HEK293 (cell line): Measurements from ENCODE around the gene CTDSP1.
A peak's percentile ranks its signal among the peaks of the same experiment; 100 is the strongest.

Experiments
- CTCF ChIA-PET: fragments of 350-600 bp; formaldehyde crosslinking; extraction: SDS; loops from one replicate; lab custom pipeline; 2021; ENCODE audit warnings: antibody characterized with exemption; lab: Yijun Ruan, JAX
- POLR2A ChIA-PET: fragments of 300-600 bp; formaldehyde crosslinking; extraction: SDS; loops from one replicate; lab custom pipeline; 2020; ENCODE audit warnings: antibody characterized with exemption, inconsistent platforms; lab: Yijun Ruan, JAX
- H3K27ac ChIP-seq: fragments of 200-500 bp; sonication (Bioruptor generic); 2 replicates; pipeline ENCODE4 v1.5.1; 2014; ENCODE audit warnings: low read depth, low read length, control low read depth, inconsistent platforms; ENCODE audit errors: extremely low read depth
- H3K36me3 ChIP-seq, 2 experiments: fragments of 200-500 bp in 1 of 2; sonication (Bioruptor generic) in 1 of 2; 1 replicate in 1 of 2; 2 replicates in 1 of 2; pipeline ENCODE4 v1.5.1; 2014 to 2017; ENCODE audit warnings: inconsistent platforms in 2 of 2, low read length in 2 of 2; ENCODE audit not compliant: control insufficient read depth in 2 of 2, insufficient read depth in 1 of 2
- H3K4me1 ChIP-seq: fragments of 200-500 bp; sonication (Bioruptor generic); 2 replicates; pipeline ENCODE4 v1.5.1; 2014; ENCODE audit warnings: mild to moderate bottlenecking, low read length, inconsistent platforms; ENCODE audit not compliant: control insufficient read depth, insufficient read depth
- H3K4me3 ChIP-seq: 2 replicates; pipeline ENCODE4 v1.5.1; 2011; ENCODE audit warnings: low read depth, mild to moderate bottlenecking, control low read depth, low read length, moderate library complexity
- H3K9me3 ChIP-seq: fragments of 200-500 bp; sonication (Bioruptor generic); 2 replicates; pipeline ENCODE4 v1.5.1; 2014; ENCODE audit warnings: low read depth, low read length, inconsistent platforms; ENCODE audit not compliant: control insufficient read depth, insufficient read depth
- BCL11B ChIP-seq: fragments of 450-650 bp; formaldehyde crosslinking; IDR thresholded peaks from 2 replicates; pipeline ENCODE4 v1.5.1; 2016; ENCODE audit warnings: low read depth, missing biosample characterization, missing genetic modification characterization
- GLIS1 ChIP-seq: fragments of 450-650 bp; formaldehyde crosslinking; IDR thresholded peaks from 2 replicates; pipeline ENCODE4 v1.5.1; 2016; ENCODE audit warnings: missing biosample characterization, missing genetic modification characterization
- IKZF3 ChIP-seq: fragments of 450-650 bp; IDR thresholded peaks from 2 replicates; pipeline ENCODE4 v1.5.0; 2018; ENCODE audit warnings: missing biosample characterization, mild to moderate bottlenecking, missing genetic modification characterization, moderate library complexity
- KLF1 ChIP-seq: fragments of 450-650 bp; formaldehyde crosslinking; IDR thresholded peaks from 2 replicates; pipeline ENCODE4 v1.5.1; 2016; ENCODE audit warnings: missing biosample characterization, missing genetic modification characterization
- OSR2 ChIP-seq: fragments of 450-650 bp; formaldehyde crosslinking; IDR thresholded peaks from 2 replicates; pipeline ENCODE4 v1.5.1; 2016; ENCODE audit warnings: missing biosample characterization, missing genetic modification characterization
- SP7 ChIP-seq: fragments of 450-650 bp; formaldehyde crosslinking; IDR thresholded peaks from 2 replicates; pipeline ENCODE4 v1.5.1; 2016; ENCODE audit warnings: missing biosample characterization, missing genetic modification characterization
- ZBTB20 ChIP-seq: fragments of 450-650 bp; formaldehyde crosslinking; IDR thresholded peaks from 2 replicates; pipeline ENCODE4 v1.5.1; 2016; ENCODE audit warnings: missing biosample characterization, missing genetic modification characterization
- ZEB2 ChIP-seq: fragments of 450-650 bp; formaldehyde crosslinking; IDR thresholded peaks from 2 replicates; pipeline ENCODE4 v1.5.1; 2016; ENCODE audit warnings: missing biosample characterization, missing genetic modification characterization
- ZFHX2 ChIP-seq: fragments of 450-650 bp; formaldehyde crosslinking; conservative IDR thresholded peaks from 2 replicates; pipeline ENCODE4 v1.5.1; 2016; ENCODE audit warnings: missing biosample characterization, missing genetic modification characterization
- ZIC2 ChIP-seq: fragments of 450-650 bp; formaldehyde crosslinking; IDR thresholded peaks from 2 replicates; pipeline ENCODE4 v1.5.1; 2016; ENCODE audit warnings: missing biosample characterization, missing genetic modification characterization
- ZNF10 ChIP-seq: fragments of 450-650 bp; formaldehyde crosslinking; IDR thresholded peaks from 2 replicates; pipeline ENCODE4 v1.5.1; 2017; ENCODE audit warnings: missing biosample characterization, missing genetic modification characterization
- ZNF175 ChIP-seq: fragments of 450-650 bp; formaldehyde crosslinking; IDR thresholded peaks from 2 replicates; pipeline ENCODE4 v1.5.1; 2016; ENCODE audit warnings: missing biosample characterization, missing genetic modification characterization
- ZNF202 ChIP-seq: fragments of 450-650 bp; formaldehyde crosslinking; IDR thresholded peaks from 2 replicates; pipeline ENCODE4 v1.5.1; 2016; ENCODE audit warnings: missing biosample characterization, missing genetic modification characterization, borderline replicate concordance
- ZNF274 ChIP-seq, 2 experiments: fragments of 200-500 bp in 1 of 2; fragments of 450-650 bp in 1 of 2; sonication (Bioruptor generic) in 1 of 2; formaldehyde crosslinking in 1 of 2; IDR thresholded peaks; 2 replicates each; pipeline versions ENCODE4 v1.5.1 to v1.6.1; 2014 to 2016; ENCODE audit warnings: borderline replicate concordance in 1 of 2, inconsistent platforms in 1 of 2, low read length in 1 of 2, missing biosample characterization in 1 of 2, missing genetic modification characterization in 1 of 2
- ZNF302 ChIP-seq: fragments of 450-650 bp; formaldehyde crosslinking; IDR thresholded peaks from 2 replicates; pipeline ENCODE4 v1.5.1; 2016; ENCODE audit warnings: missing biosample characterization, missing genetic modification characterization, low read depth
- ZNF341 ChIP-seq: fragments of 450-650 bp; formaldehyde crosslinking; IDR thresholded peaks from 2 replicates; pipeline ENCODE4; 2016; ENCODE audit warnings: low read depth, missing biosample characterization, missing genetic modification characterization
- ZNF350 ChIP-seq: fragments of 450-650 bp; formaldehyde crosslinking; IDR thresholded peaks from 2 replicates; pipeline ENCODE4 v1.5.0; 2017; ENCODE audit warnings: missing biosample characterization, mild to moderate bottlenecking, missing genetic modification characterization
- ZNF398 ChIP-seq: fragments of 450-650 bp; formaldehyde crosslinking; IDR thresholded peaks from 2 replicates; pipeline ENCODE4 v1.5.1; 2017; ENCODE audit warnings: missing biosample characterization, missing genetic modification characterization
- ZNF416 ChIP-seq: fragments of 450-650 bp; formaldehyde crosslinking; IDR thresholded peaks from 2 replicates; pipeline ENCODE4 v1.5.1; 2016; ENCODE audit warnings: missing biosample characterization, missing genetic modification characterization
- ZNF518A ChIP-seq: fragments of 450-650 bp; formaldehyde crosslinking; conservative IDR thresholded peaks from 2 replicates; pipeline ENCODE4 v1.5.1; 2016; ENCODE audit warnings: low read depth, missing biosample characterization, missing genetic modification characterization
- ZNF585B ChIP-seq: fragments of 450-650 bp; formaldehyde crosslinking; IDR thresholded peaks from 2 replicates; pipeline ENCODE4 v1.5.1; 2016; ENCODE audit warnings: missing biosample characterization, missing genetic modification characterization
- ZNF768 ChIP-seq: fragments of 450-650 bp; formaldehyde crosslinking; IDR thresholded peaks from 2 replicates; pipeline ENCODE4 v1.5.1; 2018; ENCODE audit warnings: missing biosample characterization, mild to moderate bottlenecking, missing genetic modification characterization
- ZNF791 ChIP-seq: fragments of 450-650 bp; formaldehyde crosslinking; IDR thresholded peaks from 2 replicates; pipeline ENCODE4 v1.5.1; 2016; ENCODE audit warnings: missing biosample characterization, missing genetic modification characterization
- ZNF830 ChIP-seq: fragments of 450-650 bp; IDR thresholded peaks from 2 replicates; pipeline ENCODE4 v1.5.0; 2018; ENCODE audit warnings: missing biosample characterization, missing genetic modification characterization, low read depth, mild to moderate bottlenecking, moderate library complexity
- TF ChIP-seq, protein P1 (sequence below): fragments of 450-650 bp; IDR thresholded peaks from 2 replicates; pipeline ENCODE4 v1.5.1; 2018; ENCODE audit warnings: missing biosample characterization, missing genetic modification characterization
- TF ChIP-seq, protein P2 (sequence below): fragments of 450-650 bp; formaldehyde crosslinking; IDR thresholded peaks from 2 replicates; pipeline ENCODE4 v1.5.1; 2016; ENCODE audit warnings: missing biosample characterization, missing genetic modification characterization

Gene CTDSP1

GRCh38 chr2:218397820-218398436 is 1.7 kb upstream of the CTDSP1 start (continued):
- no peak for TF ChIP-seq ZNF416 (tag by site-specific recombination)
- peak; percentile 65 for TF ChIP-seq GLIS1 (tag by site-specific recombination)
- TF ChIP-seq, protein P1, sequence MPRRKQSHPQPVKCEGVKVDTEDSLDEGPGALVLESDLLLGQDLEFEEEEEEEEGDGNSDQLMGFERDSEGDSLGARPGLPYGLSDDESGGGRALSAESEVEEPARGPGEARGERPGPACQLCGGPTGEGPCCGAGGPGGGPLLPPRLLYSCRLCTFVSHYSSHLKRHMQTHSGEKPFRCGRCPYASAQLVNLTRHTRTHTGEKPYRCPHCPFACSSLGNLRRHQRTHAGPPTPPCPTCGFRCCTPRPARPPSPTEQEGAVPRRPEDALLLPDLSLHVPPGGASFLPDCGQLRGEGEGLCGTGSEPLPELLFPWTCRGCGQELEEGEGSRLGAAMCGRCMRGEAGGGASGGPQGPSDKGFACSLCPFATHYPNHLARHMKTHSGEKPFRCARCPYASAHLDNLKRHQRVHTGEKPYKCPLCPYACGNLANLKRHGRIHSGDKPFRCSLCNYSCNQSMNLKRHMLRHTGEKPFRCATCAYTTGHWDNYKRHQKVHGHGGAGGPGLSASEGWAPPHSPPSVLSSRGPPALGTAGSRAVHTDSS = no peak
- peak; percentile 59 for TF ChIP-seq ZIC2 (tag by site-specific recombination)
- TF ChIP-seq, protein P2, sequence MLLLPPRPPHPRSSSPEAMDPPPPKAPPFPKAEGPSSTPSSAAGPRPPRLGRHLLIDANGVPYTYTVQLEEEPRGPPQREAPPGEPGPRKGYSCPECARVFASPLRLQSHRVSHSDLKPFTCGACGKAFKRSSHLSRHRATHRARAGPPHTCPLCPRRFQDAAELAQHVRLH (tag by site-specific recombination) = peak; percentile 63; the same call in 1 of the 2 replicates
- no peak for TF ChIP-seq ZNF585B (tag by site-specific recombination)
- peak; percentile 49 for TF ChIP-seq KLF1 (tag by site-specific recombination)
- peak; percentile 78 for TF ChIP-seq ZBTB20 (tag by site-specific recombination)
- 0 out of 2 replicates have a peak, but pooled peaks have one; percentile 29 for TF ChIP-seq ZEB2 (tag by site-specific recombination)
- no peak for TF ChIP-seq ZNF202 (tag by site-specific recombination)
- peak; percentile 65 for TF ChIP-seq ZFHX2 (tag by site-specific recombination)
- no peak for TF ChIP-seq ZNF768 (tag by site-specific recombination)
- TF ChIP-seq OSR2 (tag by site-specific recombination) = 0 out of 2 replicates have a peak, but pooled peaks have one; percentile 31
- no peak for TF ChIP-seq ZNF10 (tag by site-specific recombination)
- peak; percentile 54 for TF ChIP-seq SP7 (tag by site-specific recombination)
- no peak for TF ChIP-seq ZNF302
- no peak for TF ChIP-seq ZNF175 (tag by site-specific recombination)
- TF ChIP-seq ZNF274 (IDR thresholded peaks at IDR 0.05; ENCODE audit: low read length) = no peak
- TF ChIP-seq ZNF274 (tag by site-specific recombination; IDR thresholded peaks at IDR 0.05; ENCODE audit: borderline replicate concordance) = no peak
- peak; percentile 56; the same call in 1 of the 2 replicates for TF ChIP-seq IKZF3 (tag by site-specific recombination)

- ChIA-PET CTCF (interaction anchor here (1.6 kb wide), 1 partner anchor 97 kb away, joined by 5 read pairs; no protein-coding TSS in a partner anchor), POLR2A (interaction anchor here (1.6 kb wide), 1 partner anchor 76 kb away, joined by 8 read pairs; no protein-coding TSS in a partner anchor)
- peak overlapping the region; percentile 68; the same call in 1 of the 2 replicates for H3K27ac ChIP-seq
- peak overlapping the region; percentile 80 for H3K4me3 ChIP-seq
- no peaks in the 10 kb centered on the region for H3K9me3 ChIP-seq
- peaks cover 15% of the 10 kb centered on the region for H3K4me1 ChIP-seq
- H3K36me3 ChIP-seq = peaks cover 0 to 24% of the 10 kb centered on the region in 2 experiments; a peak in 1 of 3 replicates
- TF ChIP-seq ZNF791 (tag by site-specific recombination) (no peak), ZNF302 (no peak), ZNF830 (tag by site-specific recombination) (no peak), BCL11B (tag by site-specific recombination) (no peak), ZNF350 (no peak), ZNF398 (tag by site-specific recombination) (peak; percentile 72), ZNF341 (tag by site-specific recombination) (peak; percentile 82; the same call in 1 of the 2 replicates), ZBTB20 (tag by site-specific recombination) (0 out of 2 replicates have a peak, but pooled peaks have one; percentile 19), ZNF518A (no peak)
Measured at GRCh38 chr2:218398437-218399390, 954 bp upstream of the CTDSP1 start.
